PC-3 (cell line): ENCODE data around the gene CDC42SE2. TPM values are rescaled to one million over a fixed set of nuclear protein-coding genes. Genes with fewer than 3 reads are reported as not detected.
"Not testable (repeated sequence)": the region's sequence is repeated elsewhere in the genome, so short reads cannot be mapped to it uniquely, and the experiment has no call there.

ENCODE experiments used
- ATAC-seq: fragments of 200-7000 bp; cut with Tn5 transposase; 2 replicates; pipeline ENCODE4 v1.9.1; 2020; ENCODE audit warnings: mild to moderate bottlenecking, moderate library complexity
- BruUV-seq: library from RNA; stranded (reverse); fragments of 400-500 nt; replicated peaks from 2 replicates; lab custom pipeline; 2021; lab: Mats Ljungman, UMichigan
- CTCF ChIA-PET: fragments of 300-600 bp; sonication (Branson Sonifier 250); formaldehyde crosslinking; loops from one replicate; lab custom pipeline; 2022; ENCODE audit warnings: antibody characterized with exemption; lab: Charles Lee
- POLR2A ChIA-PET: fragments of 300-600 bp; sonication (Branson Sonifier 250); formaldehyde crosslinking; loops from one replicate; lab custom pipeline; 2022; ENCODE audit warnings: antibody characterized with exemption; ENCODE audit not compliant: unreplicated experiment; lab: Charles Lee
- DNase-seq: peaks from one replicate; pipeline ENCODE4 v3.0.0-alpha.2; 2015
- H2AFZ ChIP-seq: fragments of 300-600 bp; sonication (generic); 2 replicates; pipeline ENCODE4 v1.6.0; 2016; ENCODE audit warnings: antibody characterized with exemption, low read length
- H3F3A ChIP-seq: fragments of 300-600 bp; sonication (generic); one replicate; pipeline ENCODE4 v1.6.0; 2017; ENCODE audit warnings: antibody characterized with exemption, low read length, control low read depth, mild to moderate bottlenecking; ENCODE audit not compliant: unreplicated experiment
- H3K27ac ChIP-seq: fragments of 300-600 bp; sonication (generic); 2 replicates; pipeline ENCODE4 v1.5.1; 2016; ENCODE audit warnings: mild to moderate bottlenecking, low read length
- H3K27me3 ChIP-seq: fragments of 300-600 bp; sonication (generic); 2 replicates; pipeline ENCODE4 v1.6.1; 2016; ENCODE audit warnings: low read length, mixed read lengths
- H3K36me3 ChIP-seq: fragments of 300-600 bp; sonication (generic); 2 replicates; pipeline ENCODE4 v1.6.1; 2016; ENCODE audit warnings: low read depth, mixed run types, low read length, mixed read lengths
- H3K4me1 ChIP-seq: fragments of 300-600 bp; sonication (generic); 2 replicates; pipeline ENCODE4 v1.5.1; 2016; ENCODE audit warnings: low read length; ENCODE audit not compliant: insufficient read depth
- H3K4me2 ChIP-seq: fragments of 300-600 bp; sonication (generic); 2 replicates; pipeline ENCODE4 v1.6.0; 2016; ENCODE audit warnings: low read length
- H3K4me3 ChIP-seq: fragments of 300-600 bp; sonication (generic); 2 replicates; pipeline ENCODE4 v1.5.1; 2016; ENCODE audit warnings: mild to moderate bottlenecking, low read length, mixed read lengths
- H3K79me2 ChIP-seq: fragments of 300-600 bp; sonication (generic); 2 replicates; pipeline ENCODE4 v1.6.1; 2017; ENCODE audit warnings: low read length, mixed read lengths
- H3K9ac ChIP-seq: fragments of 300-600 bp; sonication (generic); 2 replicates; pipeline ENCODE4 v1.6.0; 2016; ENCODE audit warnings: mild to moderate bottlenecking, low read length
- H3K9me2 ChIP-seq: fragments of 300-600 bp; sonication (generic); replicated peaks from 2 replicates; pipeline ENCODE4 v1.6.1; 2016; ENCODE audit warnings: mixed run types, low read length, mixed read lengths
- H3K9me3 ChIP-seq: fragments of 300-600 bp; sonication (generic); 2 replicates; pipeline ENCODE4 v1.6.1; 2016; ENCODE audit warnings: low read length, mixed read lengths
- H4K20me1 ChIP-seq: fragments of 300-600 bp; sonication (generic); 2 replicates; pipeline ENCODE4 v1.6.1; 2016; ENCODE audit warnings: low read length, mixed read lengths
- CTCF ChIP-seq: fragments of 300-600 bp; sonication (generic); conservative IDR thresholded peaks from 2 replicates; pipeline ENCODE4 v1.5.1; 2017; ENCODE audit warnings: antibody characterized with exemption, low read depth, mild to moderate bottlenecking, low read length
- EZH2 ChIP-seq: fragments of 300-600 bp; sonication (generic); IDR thresholded peaks from one replicate; pipeline ENCODE4 v1.6.1; 2017; ENCODE audit warnings: antibody characterized with exemption, mild to moderate bottlenecking, low read length; ENCODE audit not compliant: unreplicated experiment
- EZH2phosphoT487 ChIP-seq: fragments of 300-600 bp; sonication (generic); IDR thresholded peaks from 2 replicates; pipeline ENCODE4 v1.6.1; 2018; ENCODE audit warnings: mild to moderate bottlenecking, antibody characterized with exemption, low read length, borderline replicate concordance
- intact Hi-C: fragments of 100-400 bp; cut with micrococcal nuclease; formaldehyde crosslinking; loops from 2 replicates; pipeline ENCODE4 v1.9.0; 2023
- total RNA-seq: library from RNA; depleted of rRNA; stranded (reverse); fragments of >200 nt; gene quantifications from 2 replicates; pipeline ENCODE4 v1.2.3, GENCODE V29; 2014

CDC42SE2 gene
- total RNA-seq, 1 experiment from 2014 or later = 13.3 TPM

GRCh38 chr5:131305906-131306305 is 42.1 kb downstream of the CDC42SE2 start:
- no peaks in the 10 kb centered on the region for H3K27me3 ChIP-seq
- H3F3A ChIP-seq = no peaks in the 10 kb centered on the region
- no peak overlapping the region for H3K9ac ChIP-seq
- H3K9me2 ChIP-seq = no peaks in the 10 kb centered on the region
- POLR2A ChIA-PET = no interaction called here
- CTCF ChIA-PET = no interaction called here
- H3K27ac ChIP-seq = no peak overlapping the region
- H3K79me2 ChIP-seq = peaks cover 36% of the 10 kb centered on the region
- H3K4me3 ChIP-seq = no peak overlapping the region
- ATAC-seq = no peak
- H3K4me2 ChIP-seq = no peak overlapping the region
- BruUV-seq = no TSS peak
- H3K9me3 ChIP-seq = no peaks in the 10 kb centered on the region
- intact Hi-C loops = no loop called here
- TF ChIP-seq CTCF (no peak), EZH2 (no peak), EZH2phosphoT487 (no peak)
- no peak overlapping the region for H2AFZ ChIP-seq
- peaks cover 12% of the 10 kb centered on the region; the same call in 1 of the 2 replicates for H3K4me1 ChIP-seq
- no peak for DNase-seq
- no peaks in the 10 kb centered on the region for H3K36me3 ChIP-seq
- H4K20me1 ChIP-seq = no peaks in the 10 kb centered on the region

GRCh38 chr5:131312235-131312772 is 48.5 kb downstream of the CDC42SE2 start:
- BruUV-seq, H3K4me1 ChIP-seq, H2AFZ ChIP-seq, H3K9me2 ChIP-seq, DNase-seq, ATAC-seq, H3F3A ChIP-seq, intact Hi-C loops, H4K20me1 ChIP-seq, POLR2A ChIA-PET, H3K36me3 ChIP-seq, H3K9me3 ChIP-seq, CTCF ChIA-PET, H3K4me2 ChIP-seq, H3K27me3 ChIP-seq, H3K27ac ChIP-seq, H3K4me3 ChIP-seq, H3K9ac ChIP-seq: not testable (repeated sequence)
- H3K79me2 ChIP-seq = peaks cover 35% of the 10 kb centered on the region

- DNase-seq = no peak
- Histone ChIP-seq H3K4me2 (no peak overlapping the region), H3K27me3 (no peaks in the 10 kb centered on the region), H3K9me2 (no peaks in the 10 kb centered on the region), H2AFZ (no peak overlapping the region), H3K27ac (no peak overlapping the region), H3K4me1 (no peaks in the 10 kb centered on the region), H3F3A (no peaks in the 10 kb centered on the region), H4K20me1 (no peaks in the 10 kb centered on the region), H3K36me3 (peaks cover 3% of the 10 kb centered on the region; the same call in 1 of the 2 replicates), H3K4me3 (no peak overlapping the region), H3K9ac (no peak overlapping the region), H3K79me2 (peaks cover 35% of the 10 kb centered on the region), H3K9me3 (no peaks in the 10 kb centered on the region)
- ChIA-PET POLR2A (no interaction called here), CTCF (no interaction called here)
- BruUV-seq = no TSS peak
- intact Hi-C loops = no loop called here
- ATAC-seq = no peak
- TF ChIP-seq CTCF (no peak), EZH2 (no peak), EZH2phosphoT487 (no peak)
Observed at GRCh38 chr5:131316026-131316425, 52.2 kb downstream of the CDC42SE2 start.
